Stimulated activated CD4-positive, alpha-beta T cell treated with anti-CD3 and anti-CD28 coated beads, TNF-alpha, amount 100 ng/mL, for 4 hours (primary cell): ENCODE results near the gene ADSL.

Experiments used
- DNase-seq, 3 experiments: peaks; one replicate each; pipeline ENCODE4 v3.0.0-alpha.2; 2020; ENCODE audit warnings: low read depth in 3 of 3

Gene ADSL

DNA sequence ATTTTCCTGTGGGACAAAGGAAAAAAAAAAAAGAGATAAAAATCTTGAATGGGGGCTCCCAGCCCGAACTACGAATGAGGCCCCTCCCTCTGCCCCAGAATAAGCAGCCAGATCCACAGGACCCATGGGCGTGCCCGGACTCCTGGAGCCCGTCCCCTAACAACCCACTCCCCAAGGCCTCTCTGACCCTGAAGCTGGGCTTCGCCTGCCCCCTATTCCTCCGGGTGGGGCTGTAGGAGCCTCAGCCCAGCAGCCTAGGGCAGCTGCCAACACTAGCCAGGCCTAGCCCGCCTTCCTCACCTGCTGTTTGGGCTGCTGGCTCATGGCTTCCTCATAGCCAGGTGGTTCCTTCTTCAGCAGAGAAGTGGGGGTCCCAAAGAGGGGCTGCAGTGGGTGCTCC, 70.7 kb downstream of the ADSL start:
- no peak for DNase-seq

DNA sequence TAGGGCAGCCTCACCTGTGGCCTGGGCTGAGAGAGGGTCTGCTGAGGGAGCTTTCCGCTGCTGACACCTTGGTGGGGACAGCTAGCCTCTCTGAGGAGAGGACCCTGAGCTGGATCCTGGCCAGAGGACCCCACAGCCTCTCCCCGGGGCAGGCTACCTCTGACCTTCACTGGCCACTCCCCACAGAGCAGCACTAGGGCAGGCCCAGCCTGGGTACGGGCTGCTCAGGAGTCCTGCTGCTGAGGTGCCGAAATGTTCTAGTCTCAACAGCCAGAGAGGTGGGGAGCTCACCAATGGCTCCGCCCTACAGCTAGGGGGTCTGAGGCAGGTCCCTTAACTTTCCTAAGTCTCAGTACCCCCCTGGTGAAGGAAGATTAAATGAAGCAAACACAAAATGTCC, 71.6 kb downstream of the ADSL start:
- DNase-seq, result no peak

DNA sequence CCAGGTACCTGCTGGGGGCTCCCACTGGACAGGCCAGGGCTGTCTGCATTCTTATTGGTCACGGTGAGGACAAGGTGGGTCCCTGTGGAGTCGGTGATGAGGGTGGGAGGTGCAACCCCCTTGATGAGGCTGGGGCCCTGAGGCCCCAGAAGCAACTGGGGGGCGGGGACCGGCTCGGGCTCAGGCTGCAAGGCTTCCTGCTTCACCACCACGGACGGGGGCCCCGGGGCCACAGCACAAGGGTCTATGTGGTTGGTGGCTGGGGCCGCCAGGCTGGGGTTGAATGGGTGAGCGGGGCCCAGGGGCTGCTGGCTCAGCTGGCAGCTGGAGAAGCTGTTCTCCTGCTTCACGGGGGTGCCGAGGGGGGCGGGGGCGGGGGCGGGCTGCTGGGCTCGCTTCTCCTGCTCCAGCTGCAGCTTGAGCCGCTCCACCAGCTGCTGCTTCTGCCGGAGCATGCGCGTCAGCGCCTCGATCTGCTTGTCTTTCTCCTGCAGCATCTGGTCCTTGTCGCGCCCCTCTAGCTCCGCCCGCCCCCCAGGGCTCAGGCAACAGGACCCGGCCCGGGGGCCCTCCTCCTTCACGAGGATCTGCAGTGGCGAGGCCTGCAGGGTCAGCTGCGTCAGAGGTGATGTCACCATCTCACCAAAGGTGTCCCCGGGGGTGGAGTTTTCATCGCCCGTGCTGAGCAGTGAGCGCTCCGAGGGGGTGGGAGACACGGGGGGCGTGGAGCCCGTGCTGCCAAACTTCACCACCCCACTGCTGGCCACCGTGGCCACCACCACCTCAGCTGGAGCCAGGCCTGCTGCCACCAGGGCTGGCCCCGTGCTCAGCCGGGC, 72.3 kb downstream of the ADSL start:
- DNase-seq, result no peak

DNA sequence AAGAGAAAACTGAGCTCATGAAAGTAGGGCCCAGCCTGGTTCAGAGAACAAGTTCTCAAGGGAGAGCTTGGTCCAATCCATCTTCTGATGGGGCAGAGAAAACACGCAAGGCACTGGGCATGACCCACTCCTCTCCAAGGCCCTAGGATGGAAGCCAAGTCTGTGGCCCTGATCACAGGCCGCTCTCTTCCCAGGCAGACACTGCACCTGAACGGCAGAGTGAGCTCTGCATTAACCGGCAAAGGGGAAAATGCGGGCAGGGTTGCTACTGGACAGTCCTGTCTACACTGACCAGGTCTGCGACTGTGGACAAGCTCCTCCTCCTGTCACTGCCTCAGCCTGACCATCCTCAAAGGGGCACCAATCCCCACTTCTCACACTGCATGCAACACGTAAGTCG, 73.4 kb downstream of the ADSL start:
- no peak for DNase-seq

DNA sequence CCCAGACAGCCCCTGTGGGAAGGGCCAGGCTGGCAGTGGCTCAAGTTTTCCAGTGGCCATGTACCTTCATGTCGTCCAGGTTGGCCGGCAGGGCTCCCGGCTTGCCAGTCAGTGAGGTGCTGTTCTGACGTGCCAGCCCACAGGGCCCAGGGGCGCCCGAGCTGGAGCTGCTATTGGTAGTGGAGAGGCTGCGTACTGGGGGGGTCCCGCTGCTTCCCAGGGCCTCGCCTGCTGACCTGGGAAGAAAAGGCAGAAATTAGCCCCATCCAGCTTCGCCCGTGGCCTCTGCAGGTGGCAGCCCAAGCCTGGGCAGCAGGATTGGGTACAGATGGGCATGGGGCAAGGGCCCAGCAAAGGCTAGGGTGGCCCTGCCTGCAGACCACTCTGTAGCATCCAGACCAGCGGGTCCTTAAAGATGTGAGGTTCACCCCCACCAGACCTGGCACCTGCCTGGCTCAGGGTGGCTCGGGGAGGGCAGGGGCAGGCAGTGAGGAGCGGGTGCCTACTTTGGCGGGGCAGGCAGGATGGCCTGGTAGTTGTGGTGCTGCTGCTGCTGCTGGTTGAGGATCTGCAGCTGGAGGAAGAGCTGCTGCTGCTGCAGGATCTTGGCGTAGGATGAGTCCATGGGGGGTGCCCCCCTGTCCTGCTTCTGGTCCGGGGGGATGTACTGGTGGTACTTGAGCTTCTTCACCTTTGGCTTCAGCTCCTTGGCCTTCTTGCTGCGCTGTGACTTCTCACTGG, 74.2 kb downstream of the ADSL start:
- no peak for DNase-seq

DNA sequence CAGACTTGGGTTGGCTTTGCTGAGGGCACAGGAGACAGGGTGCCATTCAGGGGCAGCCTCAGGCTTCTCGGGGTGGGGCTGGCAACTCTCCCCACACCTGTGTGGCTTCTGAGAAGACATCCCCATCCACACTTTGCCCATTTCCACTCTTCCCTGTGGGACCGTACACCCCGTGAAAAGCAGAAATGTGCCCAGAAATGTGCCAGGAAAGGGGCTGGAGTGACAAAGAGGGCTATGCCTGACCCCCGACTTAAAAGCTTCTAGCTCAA, 74.7 kb downstream of the ADSL start:
- DNase-seq, result no peak

DNA sequence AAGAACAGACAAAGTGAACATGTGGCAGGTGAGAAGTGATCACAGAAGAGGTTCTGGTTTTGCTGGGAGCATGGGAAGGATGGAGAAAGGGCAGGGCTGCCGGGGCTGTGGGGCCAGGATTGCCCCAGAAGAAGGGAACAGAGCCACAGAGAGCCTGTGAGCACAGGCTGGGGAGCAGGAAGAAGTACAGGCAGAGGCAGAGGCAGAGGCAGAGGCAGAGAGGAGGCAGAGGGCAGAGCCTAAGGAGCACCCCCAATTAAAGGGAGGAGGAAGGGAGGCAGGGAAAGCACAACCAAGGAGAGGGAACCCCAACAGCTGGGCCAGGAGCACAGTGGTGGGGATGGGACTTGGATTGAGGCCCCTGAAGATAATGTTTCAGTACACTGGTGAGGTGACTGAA, 75.6 kb downstream of the ADSL start:
- no peak for DNase-seq

DNA sequence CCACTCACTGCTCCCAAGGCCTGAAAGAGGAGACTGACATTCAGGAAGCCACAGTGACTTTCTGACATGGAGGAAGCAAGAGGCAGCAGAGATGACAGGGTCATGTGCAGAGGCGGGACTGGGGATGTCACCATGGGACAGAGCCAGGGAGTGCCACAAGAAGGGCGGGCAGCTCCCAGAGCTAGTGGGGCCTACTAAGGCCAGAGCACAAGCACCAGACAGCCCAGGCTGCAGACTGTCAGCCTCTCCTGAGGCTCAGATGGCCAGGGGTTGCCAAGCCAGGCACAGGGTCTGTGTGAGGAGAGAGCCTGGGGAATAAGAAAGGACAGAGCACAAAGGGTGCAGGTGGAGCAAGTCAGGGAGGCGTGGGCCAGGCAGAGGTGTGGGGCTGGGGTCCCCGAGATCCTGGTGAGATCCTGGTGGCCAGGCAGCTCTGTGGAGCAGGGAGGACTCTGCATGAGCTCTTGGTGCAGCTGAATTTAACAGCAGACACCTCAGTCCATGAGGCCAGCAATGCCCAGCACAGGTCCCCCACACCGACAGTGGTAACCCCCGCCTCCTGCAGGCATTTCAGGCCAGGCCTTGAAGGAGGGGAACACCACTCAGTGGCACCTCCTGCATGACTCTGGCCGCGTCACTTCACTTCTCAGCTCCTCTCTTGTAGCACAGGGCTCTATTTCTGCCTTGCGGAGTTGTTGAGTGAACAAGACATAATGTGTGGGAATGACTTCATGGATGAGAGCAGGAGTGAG, 76.4 kb downstream of the ADSL start:
- DNase-seq, result no peak

DNA sequence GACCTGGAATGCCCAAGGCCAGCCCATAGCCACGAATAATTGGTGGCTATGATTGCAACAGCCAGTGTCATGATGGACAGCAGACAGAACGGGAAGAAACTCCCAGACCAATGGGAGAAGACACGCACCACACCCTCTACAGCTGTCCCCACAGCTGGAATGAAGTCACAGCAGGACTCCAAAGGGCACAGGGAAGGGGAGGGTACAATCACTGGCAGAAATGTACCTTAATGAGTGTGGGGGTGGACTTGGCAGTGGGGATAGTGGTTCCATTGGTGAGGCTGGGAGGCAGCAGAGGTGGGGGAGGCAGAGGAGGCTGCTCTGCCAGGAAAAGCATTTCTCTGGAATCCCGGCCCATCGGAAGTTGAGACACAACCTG, 77.0 kb downstream of the ADSL start:
- DNase-seq, result no peak

DNA sequence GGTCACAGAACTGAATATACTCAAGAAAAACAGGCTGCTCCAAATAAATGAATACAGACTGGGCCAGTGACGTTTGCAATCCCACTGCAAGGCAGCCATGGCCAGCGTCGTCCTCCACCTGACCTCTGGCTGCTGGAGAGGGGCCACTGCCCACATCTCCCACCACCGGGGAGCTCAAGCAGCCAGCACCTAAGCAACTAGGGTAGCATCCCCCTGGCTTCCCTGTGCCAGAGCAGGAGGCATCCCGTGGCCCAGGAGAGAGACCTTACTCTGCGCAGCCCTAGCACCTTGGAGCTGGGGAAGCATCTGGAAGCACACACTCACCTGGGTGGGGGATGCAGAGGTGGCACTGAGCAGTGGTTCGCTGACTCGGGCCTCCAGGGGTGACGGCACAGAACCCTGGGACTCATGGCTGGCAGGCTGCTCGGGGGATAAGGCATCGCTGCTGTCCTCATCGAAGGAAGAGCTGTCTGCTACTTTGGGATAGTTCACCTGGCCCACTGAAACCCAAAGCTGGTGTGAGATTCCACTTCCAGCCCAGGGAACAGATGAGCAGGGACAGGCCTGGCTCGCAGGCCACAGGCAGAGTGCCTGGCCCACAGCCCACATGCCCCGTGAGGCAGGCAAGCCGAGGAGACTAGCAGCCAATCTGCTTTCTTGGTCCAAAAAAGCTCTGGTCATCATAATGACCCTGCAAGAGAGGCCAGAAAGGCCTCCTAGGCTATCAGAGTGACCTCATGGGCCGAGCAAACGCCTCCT, 77.8 kb downstream of the ADSL start:
- no peak for DNase-seq

DNA sequence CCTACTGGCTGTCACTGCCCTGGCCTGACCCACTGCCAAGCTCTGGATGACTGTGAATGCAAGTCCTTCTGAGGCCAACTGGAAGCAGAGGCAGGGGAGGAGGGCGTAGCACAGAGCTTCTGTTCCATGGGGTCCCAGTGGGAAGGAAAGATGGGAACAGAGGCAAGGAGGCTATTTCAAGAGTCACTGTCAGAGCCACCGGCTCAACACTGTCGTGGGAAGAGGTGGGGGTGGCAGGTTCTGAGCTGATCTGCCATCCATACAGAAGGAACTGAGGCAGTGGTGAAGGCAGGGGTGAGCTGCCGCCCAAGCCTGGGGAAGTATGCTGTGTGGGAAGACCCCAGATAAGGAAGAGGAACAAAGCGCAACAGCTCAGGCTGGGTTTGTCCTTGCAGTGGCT, 78.8 kb downstream of the ADSL start:
- DNase-seq, result no peak

DNA sequence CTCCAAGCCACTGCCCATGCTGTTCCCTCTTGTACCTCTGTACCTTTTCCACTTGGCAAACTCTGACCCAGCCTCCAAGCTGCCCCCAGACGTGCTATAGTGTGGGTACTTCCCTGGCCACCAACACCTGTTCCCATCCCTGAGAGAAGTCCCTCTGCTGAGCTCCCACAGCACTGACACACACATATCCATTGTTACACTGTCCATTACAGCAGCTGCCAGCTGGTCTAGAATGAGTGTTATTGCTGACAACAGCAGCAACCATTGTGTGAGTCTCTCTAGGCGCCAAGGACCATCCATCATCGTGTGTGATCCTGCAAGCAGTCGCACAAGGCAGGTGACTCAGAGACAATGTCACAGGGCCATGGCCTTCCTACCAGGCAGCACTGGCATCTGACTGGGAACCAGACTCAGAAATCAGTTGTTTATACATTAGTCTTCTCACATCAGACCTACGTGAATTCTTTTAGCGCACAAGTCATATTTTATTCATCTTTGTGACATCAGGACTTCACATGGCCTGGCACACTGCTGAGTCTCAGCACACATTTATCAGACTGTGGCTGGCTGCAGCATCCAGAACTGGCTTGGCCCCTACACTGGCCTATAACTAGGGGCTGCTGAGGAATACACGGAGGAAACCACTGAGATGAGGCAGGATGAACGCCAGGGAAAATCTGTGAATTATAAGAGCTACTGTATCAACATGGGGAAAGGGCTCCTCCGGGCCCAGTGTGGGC, 80.5 kb downstream of the ADSL start:
- no peak for DNase-seq

DNA sequence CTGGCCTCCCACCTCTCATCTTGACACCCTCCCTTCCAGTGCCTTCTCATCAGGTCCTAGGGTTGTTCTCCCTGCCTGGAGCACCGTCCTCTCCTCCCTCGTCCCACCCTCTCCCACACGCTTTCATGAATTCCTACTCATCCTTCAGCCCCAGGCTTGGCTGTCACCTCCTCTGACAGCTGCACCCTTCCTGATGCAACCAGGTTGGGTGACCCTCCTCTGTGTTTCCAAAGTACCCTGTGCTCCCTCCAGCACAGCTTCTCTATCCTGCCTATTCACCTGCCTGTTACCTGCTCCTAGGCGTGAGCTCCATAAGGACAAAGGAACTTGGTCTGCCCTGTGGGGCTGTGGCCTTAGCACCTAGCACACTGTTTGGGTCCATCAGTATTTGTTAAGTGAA, 82.5 kb downstream of the ADSL start:
- DNase-seq, result no peak

DNA sequence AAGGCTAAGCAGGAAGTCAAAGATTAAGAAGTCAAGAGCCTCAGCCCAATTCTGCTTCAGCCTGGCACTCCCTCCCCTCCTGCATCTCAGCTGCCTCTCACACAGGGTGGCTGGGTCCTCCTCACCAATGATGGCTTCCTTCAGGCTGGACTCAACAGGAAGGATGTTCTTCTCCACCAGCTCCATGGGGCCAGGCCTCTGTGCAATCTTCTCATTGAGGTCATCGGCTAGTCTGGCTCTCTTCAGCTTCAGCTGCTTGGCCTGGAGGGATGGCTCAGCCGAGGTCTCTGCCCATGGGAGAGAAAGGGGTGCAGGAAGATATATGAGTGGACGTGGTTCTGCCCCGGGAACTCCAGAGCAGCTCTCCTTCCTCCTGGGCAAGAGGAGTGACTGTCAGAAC, 83.2 kb downstream of the ADSL start:
- no peak for DNase-seq

DNA sequence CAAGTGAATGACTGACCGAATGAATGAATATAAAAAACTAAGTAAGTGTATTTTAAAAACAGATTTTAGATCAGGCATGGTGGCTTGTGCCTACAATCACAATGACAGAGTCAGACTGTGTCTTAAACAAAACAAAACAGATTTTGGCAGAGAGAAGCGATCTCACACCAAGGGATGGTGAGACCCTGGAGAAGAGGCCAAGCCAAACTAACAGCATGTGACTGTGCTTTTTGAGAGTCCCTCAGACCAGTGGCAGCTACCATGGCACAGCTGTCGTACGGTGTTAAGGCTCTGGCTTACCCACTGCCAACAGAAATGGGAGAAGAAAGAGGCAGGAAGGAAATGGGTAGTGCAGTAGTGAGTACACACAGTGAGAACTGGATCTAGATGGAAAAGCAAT, 84.7 kb downstream of the ADSL start:
- DNase-seq, result no peak

DNA sequence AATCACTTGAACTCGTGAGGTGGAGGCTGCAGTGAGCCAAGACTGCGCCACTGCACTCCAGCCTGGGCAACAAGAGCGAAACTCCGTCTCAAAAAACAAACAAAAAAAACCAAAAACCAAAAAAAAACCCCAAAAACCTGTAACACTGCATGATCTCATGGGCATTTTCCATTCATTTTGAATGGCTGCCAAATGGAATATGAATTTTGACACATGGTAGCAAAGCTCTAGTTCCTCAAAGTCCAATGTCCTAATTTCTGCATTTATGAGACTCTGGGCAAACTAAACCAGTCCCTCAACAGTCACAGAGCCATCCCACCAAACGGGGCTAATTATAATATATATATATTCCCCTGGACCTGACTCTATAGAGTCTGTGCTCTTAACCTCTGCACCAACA, 85.9 kb downstream of the ADSL start:
- no peak for DNase-seq

DNA sequence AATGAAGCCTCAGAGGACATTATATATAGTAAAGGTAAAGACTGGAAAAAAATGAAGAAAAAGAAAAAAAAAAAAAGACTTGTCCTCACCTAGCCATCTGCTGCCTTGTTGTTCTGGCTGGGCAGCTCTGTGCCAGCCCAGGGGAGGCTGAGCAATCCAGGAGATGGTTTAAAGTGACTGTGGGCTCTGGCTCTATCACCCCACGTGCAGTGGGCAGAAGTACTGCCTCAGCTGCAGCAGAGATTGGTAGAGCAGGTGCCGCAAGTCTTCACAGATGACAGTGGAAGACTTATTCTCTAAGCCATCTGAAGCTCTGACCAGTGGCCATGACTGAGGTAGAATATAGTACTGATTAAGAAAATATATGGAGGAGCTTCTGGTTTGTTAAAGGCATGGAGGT, 86.3 kb downstream of the ADSL start:
- no peak for DNase-seq

DNA sequence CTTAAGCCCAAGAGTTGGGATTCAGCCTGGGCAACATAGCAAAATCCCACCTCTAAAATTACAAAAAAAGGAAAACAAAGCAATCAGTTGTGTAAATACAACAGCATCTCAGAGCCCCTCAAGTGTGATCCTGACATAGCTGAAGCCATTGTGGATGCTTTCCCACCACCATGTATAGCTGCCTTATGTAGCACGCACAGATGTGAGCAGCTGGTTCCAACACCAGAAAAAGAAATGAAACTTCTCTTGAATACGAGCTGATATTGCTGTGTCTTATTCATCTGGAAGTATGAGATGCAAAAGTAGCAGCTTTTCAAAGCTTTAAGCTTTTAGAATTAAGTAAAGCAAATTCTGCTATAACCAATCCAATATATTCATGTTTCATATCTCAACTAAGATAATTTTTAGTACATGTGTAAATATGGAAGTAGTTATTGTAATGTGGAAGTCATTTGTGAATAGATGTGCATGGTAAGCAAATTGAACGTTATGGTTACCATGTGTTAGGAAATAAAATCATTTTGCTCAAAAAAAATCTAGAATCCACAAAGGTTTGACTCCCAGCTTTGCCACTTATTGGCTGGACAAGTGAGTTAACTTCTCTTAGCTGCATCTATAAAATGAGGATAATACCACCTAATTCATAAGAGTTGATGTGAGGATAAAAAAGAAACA, 87.3 kb downstream of the ADSL start:
- DNase-seq, result no peak

DNA sequence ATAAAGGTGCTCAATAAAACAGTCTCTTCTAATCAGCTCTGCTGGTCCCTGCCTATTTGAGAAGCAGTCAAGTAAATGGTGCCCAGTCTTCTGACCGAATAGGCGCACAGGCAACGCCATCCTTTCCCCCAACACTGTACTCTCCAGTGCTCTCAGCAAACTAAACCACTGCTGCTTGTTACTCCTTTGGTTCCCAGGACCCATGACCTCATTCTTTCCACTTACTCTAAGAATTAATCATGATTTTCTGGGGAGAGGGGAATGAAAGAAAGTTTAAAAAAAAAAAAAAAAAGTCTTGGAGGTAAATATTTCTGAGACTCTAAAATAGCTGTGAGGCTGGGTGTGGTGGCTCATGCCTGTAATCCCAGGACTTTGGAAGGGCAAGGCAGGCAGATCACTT, 87.8 kb downstream of the ADSL start:
- no peak for DNase-seq

DNA sequence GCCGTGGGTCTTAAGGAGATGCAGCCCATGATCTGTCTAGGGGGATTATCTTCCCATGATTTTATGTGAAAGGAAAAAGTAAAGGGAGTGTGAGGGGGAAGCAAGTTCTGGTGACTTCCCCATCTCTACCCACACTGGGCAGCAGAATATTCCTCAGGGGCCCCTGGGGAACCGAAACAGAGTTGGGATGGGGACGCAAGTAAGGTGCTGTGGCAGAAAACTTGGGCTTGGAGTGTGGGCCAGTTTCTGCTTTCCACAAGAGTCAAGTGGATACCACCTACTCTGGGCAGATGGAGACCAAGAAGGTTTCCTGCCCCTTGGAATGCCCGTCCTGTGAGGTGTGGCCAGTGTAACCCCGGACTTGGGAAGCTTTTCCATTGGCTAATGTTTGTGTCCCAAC, 88.4 kb downstream of the ADSL start:
- no peak for DNase-seq
